ENCODE results near the gene ZNF148.
A peak's percentile ranks its signal among the peaks of the same experiment; 100 is the strongest.
"Not testable (repeated sequence)": the region's sequence is repeated elsewhere in the genome, so short reads cannot be mapped to it uniquely, and the experiment has no call there.

ZNF148 gene

GRCh38 chr3:125375950-125376679 is 990 bp upstream of the ZNF148 start:
- no peak for DNase-seq (ENCODE audit: low read depth in 2 of 2, low spot score in 1 of 2)

- peak; percentile 2 to 15 for DNase-seq (ENCODE audit: low read depth in 2 of 2, low spot score in 1 of 2)
These were observed 577 bp downstream of the ZNF148 start for GRCh38 chr3:125374501-125374995.

GRCh38 chr3:125367403-125368230 is 7.5 kb downstream of the ZNF148 start:
- no peak for DNase-seq (ENCODE audit: low read depth in 2 of 2, low spot score in 1 of 2)

- DNase-seq (ENCODE audit: low read depth in 2 of 2, low spot score in 1 of 2): no peak
These were observed 9.0 kb downstream of the ZNF148 start for GRCh38 chr3:125366132-125366531.

GRCh38 chr3:125359700-125360099 is 15.4 kb downstream of the ZNF148 start:
- DNase-seq (ENCODE audit: low read depth in 2 of 2, low spot score in 1 of 2): no peak

- DNase-seq (ENCODE audit: low read depth in 2 of 2, low spot score in 1 of 2): no peak
These were observed 16.2 kb downstream of the ZNF148 start for GRCh38 chr3:125358923-125359322.

- no peak for DNase-seq (ENCODE audit: low read depth in 2 of 2, low spot score in 1 of 2)
These were observed 17.3 kb downstream of the ZNF148 start for GRCh38 chr3:125357837-125358236.

- peak; percentile 19 to 21 for DNase-seq (ENCODE audit: low read depth in 2 of 2, low spot score in 1 of 2)
These were observed 18.0 kb downstream of the ZNF148 start for GRCh38 chr3:125357032-125357658.

GRCh38 chr3:125356140-125357026 is 18.7 kb downstream of the ZNF148 start:
- DNase-seq (ENCODE audit: low read depth in 2 of 2, low spot score in 1 of 2): no peak

- no peak for DNase-seq (ENCODE audit: low read depth in 2 of 2, low spot score in 1 of 2)
These were observed 21.5 kb downstream of the ZNF148 start for GRCh38 chr3:125353659-125354058.

- DNase-seq (ENCODE audit: low read depth in 2 of 2, low spot score in 1 of 2): no peak
These were observed 22.0 kb downstream of the ZNF148 start for GRCh38 chr3:125353128-125353527.

GRCh38 chr3:125351814-125352456 is 23.2 kb downstream of the ZNF148 start:
- no peak for DNase-seq (ENCODE audit: low read depth in 2 of 2, low spot score in 1 of 2)

GRCh38 chr3:125351152-125351551 is 24.0 kb downstream of the ZNF148 start:
- DNase-seq (ENCODE audit: low read depth in 2 of 2, low spot score in 1 of 2): no peak

- no peak for DNase-seq (ENCODE audit: low read depth in 2 of 2, low spot score in 1 of 2)
These were observed 24.5 kb downstream of the ZNF148 start for GRCh38 chr3:125350597-125350996.

GRCh38 chr3:125349556-125350165 is 25.5 kb downstream of the ZNF148 start:
- no peak for DNase-seq (ENCODE audit: low read depth in 2 of 2, low spot score in 1 of 2)

- DNase-seq (ENCODE audit: low read depth in 2 of 2, low spot score in 1 of 2): no peak
These were observed 26.1 kb downstream of the ZNF148 start for GRCh38 chr3:125349055-125349454.

- DNase-seq (ENCODE audit: low read depth in 2 of 2, low spot score in 1 of 2): not testable (repeated sequence)
These were observed 31.8 kb downstream of the ZNF148 start for GRCh38 chr3:125343367-125343766.

GRCh38 chr3:125340121-125340520 is 35.0 kb downstream of the ZNF148 start:
- no peak for DNase-seq (ENCODE audit: low read depth in 2 of 2, low spot score in 1 of 2)

- DNase-seq (ENCODE audit: low read depth in 2 of 2, low spot score in 1 of 2): no peak
These were observed 37.6 kb downstream of the ZNF148 start for GRCh38 chr3:125337506-125337905.
